Epithelial cell of proximal tubule (primary cell): Measurements from ENCODE around the gene POLL. TPM values are rescaled to one million over a fixed set of nuclear protein-coding genes. Genes with fewer than 3 reads are reported as not detected.
"Not testable (repeated sequence)": the region's sequence is repeated elsewhere in the genome, so short reads cannot be mapped to it uniquely, and the experiment has no call there.

Source experiments
- DNase-seq: peaks from one replicate; pipeline ENCODE4 v3.0.0-alpha.2; 2011; ENCODE audit warnings: low read depth
- H3K4me3 ChIP-seq: 2 replicates; pipeline ENCODE4 v1.5.1; 2011; ENCODE audit warnings: low read depth, mild to moderate bottlenecking, low read length
- total RNA-seq: library from RNA; depleted of rRNA; stranded (reverse); fragments of >200 nt; gene quantifications from 2 replicates; pipeline ENCODE4 v1.2.3, GENCODE V29; 2015
- TF ChIP-seq, protein P1 (sequence below): conservative IDR thresholded peaks from 2 replicates; pipeline ENCODE4 v1.5.1; 2012; ENCODE audit warnings: low read depth, mild to moderate bottlenecking, low read length

POLL gene
- 26.1 and 27.6 TPM in 2 replicates for total RNA-seq

DNA sequence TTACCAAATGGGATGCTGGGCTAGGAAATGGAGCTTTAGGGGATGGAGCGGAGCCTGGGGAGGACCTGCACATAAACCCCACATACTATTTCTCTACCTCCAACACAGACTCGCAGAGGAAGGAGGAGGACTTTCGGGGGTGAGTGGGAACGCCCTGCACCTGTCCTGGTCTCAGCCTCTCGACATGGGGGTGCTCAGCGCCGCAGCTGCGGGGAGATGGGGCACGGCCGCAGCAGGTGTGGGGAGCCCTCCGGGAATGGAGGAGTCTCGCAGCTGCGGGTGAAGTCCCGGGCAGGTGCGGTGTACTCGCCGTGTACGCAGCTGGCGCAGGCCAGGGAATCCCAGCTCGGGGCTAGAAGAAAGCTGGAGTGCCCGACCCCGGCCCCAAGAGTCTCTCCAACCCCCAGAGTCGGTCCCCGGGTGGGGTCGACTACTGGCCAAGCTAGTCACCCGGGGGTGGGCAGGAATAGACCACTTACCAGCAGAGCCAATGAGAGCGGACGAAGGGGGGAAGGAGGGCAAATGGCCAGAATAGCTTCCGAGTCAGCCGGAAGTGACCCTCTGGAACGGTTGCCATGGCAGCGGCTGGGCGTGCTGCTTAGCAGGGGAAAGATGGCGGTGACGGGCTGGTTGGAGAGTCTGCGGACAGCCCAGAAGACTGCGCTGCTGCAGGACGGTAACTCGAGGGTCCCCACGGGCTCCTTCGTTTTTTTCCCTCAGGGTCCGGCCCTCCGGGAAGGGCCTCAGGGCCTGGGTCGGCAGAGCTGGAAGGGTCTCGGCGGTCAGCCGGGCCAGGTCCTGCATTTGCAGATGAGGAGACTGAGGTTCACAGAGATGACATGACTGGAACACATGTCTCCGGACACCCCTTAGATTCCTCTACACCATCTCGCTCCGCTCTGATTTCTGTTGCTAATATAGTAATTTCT is at the start of gene POLL, which contains the start of gene DPCD:
TSS of gene POLL (minus strand) at position 533 of the 929 bp plus-strand sequence. CDS start 897 bp downstream, outside the sequence.
TSS of gene DPCD (plus strand) at position 597 of the 929 bp plus-strand sequence. CDS start at position 613, 16 bp downstream.
- peak within 1 kb of the TSS; percentile 100 for H3K4me3 ChIP-seq
- TF ChIP-seq, protein P1, sequence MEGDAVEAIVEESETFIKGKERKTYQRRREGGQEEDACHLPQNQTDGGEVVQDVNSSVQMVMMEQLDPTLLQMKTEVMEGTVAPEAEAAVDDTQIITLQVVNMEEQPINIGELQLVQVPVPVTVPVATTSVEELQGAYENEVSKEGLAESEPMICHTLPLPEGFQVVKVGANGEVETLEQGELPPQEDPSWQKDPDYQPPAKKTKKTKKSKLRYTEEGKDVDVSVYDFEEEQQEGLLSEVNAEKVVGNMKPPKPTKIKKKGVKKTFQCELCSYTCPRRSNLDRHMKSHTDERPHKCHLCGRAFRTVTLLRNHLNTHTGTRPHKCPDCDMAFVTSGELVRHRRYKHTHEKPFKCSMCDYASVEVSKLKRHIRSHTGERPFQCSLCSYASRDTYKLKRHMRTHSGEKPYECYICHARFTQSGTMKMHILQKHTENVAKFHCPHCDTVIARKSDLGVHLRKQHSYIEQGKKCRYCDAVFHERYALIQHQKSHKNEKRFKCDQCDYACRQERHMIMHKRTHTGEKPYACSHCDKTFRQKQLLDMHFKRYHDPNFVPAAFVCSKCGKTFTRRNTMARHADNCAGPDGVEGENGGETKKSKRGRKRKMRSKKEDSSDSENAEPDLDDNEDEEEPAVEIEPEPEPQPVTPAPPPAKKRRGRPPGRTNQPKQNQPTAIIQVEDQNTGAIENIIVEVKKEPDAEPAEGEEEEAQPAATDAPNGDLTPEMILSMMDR = no peak
- peak; percentile 50 for DNase-seq

DNA sequence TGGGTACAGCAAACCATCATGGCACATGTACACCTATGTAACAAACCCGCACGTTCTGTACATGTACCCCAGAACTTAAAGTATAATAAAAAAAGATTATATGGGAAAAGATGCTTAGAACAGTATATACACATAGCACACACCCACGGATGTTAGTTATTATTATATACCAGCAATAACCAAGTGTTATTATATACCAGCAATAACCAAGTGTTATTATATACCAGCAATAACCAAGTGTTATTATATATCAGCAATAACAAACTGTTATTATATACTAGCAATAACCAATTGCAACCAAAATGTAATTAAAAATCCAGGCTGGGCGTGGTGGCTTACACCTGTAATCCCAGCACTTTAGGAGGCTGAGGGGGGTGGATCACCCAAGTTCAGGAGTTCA is 45.5 kb upstream of the POLL start:
- H3K4me3 ChIP-seq, DNase-seq: not testable (repeated sequence)

DNA sequence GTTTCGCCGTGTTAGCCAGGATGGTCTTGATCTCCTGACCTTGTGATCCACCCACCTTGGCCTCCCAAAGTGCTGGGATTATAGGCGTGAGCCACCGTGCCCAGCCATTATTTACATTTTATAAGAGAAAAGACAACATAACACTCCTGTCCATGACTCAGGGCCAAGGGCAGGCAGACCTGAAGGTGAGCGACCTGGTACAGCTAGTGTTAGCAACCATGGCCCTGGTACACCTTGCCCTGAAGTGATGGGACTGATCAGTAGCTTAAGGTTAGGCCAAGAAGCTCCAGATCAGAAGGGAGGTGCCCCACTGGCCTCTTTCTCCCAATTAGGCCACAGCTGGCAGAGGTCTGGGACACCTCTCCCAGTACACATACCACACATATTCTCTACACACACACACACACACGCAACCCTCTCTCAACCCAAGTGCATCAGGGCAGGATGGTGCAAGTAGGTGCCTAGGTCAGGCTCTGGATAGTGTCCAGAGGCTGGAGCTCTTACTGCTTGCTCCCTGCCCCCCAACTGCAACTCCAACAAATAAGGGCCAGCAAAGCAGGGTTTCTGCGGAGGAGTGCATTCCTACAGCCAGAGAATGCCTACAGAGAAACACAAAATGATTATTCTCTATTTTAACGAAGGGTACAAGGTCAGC is 43.9 kb upstream of the POLL start:
- no peak for DNase-seq
- no peak overlapping the region for H3K4me3 ChIP-seq
- TF ChIP-seq, protein P1 = no peak

DNA sequence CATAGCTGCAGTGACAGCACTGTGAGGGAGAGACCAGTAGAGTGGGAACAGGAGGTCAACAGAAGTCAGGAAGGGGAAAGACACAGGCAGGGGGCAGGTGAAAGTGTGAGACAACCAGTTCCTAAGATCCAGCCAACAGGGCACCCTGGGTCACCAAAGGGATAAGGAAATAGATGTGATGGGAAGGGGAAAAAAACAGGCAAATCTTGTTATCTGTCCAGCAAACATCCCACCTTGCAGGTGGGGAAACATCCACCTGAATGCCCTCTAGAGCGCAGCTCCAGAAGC is 42.5 kb upstream of the POLL start:
- no peak for DNase-seq
- TF ChIP-seq, protein P1 = no peak
- H3K4me3 ChIP-seq = no peak overlapping the region

DNA sequence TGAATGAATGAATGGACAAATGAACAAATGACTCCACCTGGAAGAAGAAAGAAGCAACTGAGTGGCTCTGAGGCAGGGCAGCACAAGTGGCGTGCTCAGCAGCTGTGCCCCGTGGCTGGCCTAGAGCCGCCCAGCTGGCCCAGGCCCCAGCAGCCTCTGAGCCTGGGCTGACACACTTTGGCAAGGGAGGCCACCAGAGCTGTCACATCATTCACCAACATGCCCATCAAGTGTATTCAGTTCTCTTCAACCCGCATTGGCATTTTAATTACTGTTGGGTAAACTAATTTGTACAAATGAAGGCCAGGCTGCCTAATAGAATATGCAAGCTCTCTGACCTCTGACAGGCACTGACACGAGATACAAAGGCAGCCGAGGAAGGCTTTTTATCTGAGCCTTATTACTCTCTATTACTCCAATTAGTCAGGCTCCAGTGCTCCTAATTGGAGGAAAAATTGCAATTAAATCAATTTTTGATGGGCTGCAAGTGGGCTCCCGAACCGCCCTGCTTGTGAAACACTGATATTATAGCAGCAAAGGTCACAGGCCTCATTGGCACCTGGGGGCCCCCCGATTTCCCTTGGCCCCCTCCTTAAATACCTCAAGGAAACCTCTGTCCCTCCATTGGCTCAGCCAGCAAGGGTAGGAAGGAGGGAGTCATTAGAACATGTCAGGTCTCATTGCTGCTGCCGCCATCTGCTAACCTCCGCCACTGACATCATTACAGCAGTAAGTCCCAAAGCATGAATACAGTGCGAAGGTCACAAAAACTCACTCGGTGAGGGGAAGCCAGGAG is 42.0 kb upstream of the POLL start:
- TF ChIP-seq, protein P1 = no peak
- DNase-seq = no peak
- no peak overlapping the region for H3K4me3 ChIP-seq

DNA sequence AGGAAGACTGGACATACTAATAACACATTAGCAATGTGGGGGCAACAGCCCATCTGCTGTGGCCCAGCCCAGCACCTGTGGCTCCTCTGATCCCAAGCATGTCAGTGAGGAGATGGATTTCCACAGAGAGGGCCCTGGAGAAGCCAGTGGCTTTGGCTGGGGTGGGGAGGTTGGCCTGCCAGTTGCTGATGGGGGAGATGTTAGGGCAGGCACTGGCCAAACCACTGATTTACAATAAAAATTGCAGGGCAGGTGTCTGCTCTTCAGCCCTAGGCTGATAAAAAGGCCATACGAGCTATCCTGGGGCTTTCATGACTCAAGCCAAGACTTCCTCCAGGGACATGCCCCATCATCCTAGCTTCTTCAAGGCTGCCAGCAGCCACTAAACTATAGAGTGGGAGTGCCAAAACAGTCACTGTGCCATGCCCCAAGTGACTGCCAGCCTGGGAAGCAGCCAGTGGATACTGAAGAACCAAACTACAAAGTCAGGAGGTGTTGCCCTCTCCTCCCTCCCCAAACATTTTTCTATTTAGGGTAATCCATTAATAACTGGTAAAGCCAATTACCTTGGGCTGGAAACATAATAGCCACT is 37.9 kb upstream of the POLL start:
- H3K4me3 ChIP-seq = no peak overlapping the region
- no peak for DNase-seq
- TF ChIP-seq, protein P1 = no peak
